Astrocyte (in vitro differentiated cells and primary cell): ENCODE data around the gene SH3BP5. TPM values are rescaled to one million over a fixed set of nuclear protein-coding genes. Genes with fewer than 3 reads are reported as not detected.

ENCODE experiments used
- DNase-seq: peaks from one replicate; pipeline ENCODE4 v3.0.0-alpha.2; 2010; ENCODE audit warnings: low read depth
- FAIRE-seq: peaks from 2 replicates; lab custom pipeline; 2011; peaks lifted over from hg19 to GRCh38; lab: Jason Lieb, UNC
- H2AFZ ChIP-seq: 2 replicates; pipeline ENCODE4 v1.6.0; 2012; ENCODE audit warnings: low read depth, low read length, inconsistent platforms
- H3K27ac ChIP-seq: 2 replicates; pipeline ENCODE4 v1.5.1; 2011; ENCODE audit warnings: low read depth, low read length, inconsistent platforms
- H3K27me3 ChIP-seq: 2 replicates; pipeline ENCODE4 v1.6.0; 2011; ENCODE audit warnings: low read length, inconsistent platforms; ENCODE audit not compliant: insufficient read depth
- H3K36me3 ChIP-seq: 2 replicates; pipeline ENCODE4 v1.5.1; 2011; ENCODE audit warnings: low read length, inconsistent platforms; ENCODE audit not compliant: insufficient read depth
- H3K4me1 ChIP-seq: 2 replicates; pipeline ENCODE4 v1.5.1; 2011; ENCODE audit warnings: low read length, inconsistent platforms; ENCODE audit not compliant: insufficient read depth
- H3K4me2 ChIP-seq: 2 replicates; pipeline ENCODE4 v1.6.0; 2012; ENCODE audit warnings: low read length, inconsistent platforms
- H3K4me3 ChIP-seq: 2 replicates; pipeline ENCODE4 v1.5.1; 2011; ENCODE audit warnings: low read depth, mild to moderate bottlenecking, low read length, inconsistent platforms; ENCODE audit not compliant: insufficient read depth
- H3K79me2 ChIP-seq: 2 replicates; pipeline ENCODE4 v1.6.0; 2012; ENCODE audit warnings: mild to moderate bottlenecking, low read length, inconsistent platforms; ENCODE audit not compliant: insufficient read depth
- H3K9ac ChIP-seq: 2 replicates; pipeline ENCODE4 v1.6.0; 2012; ENCODE audit warnings: mild to moderate bottlenecking, low read length, inconsistent platforms
- H3K9me3 ChIP-seq: 2 replicates; pipeline ENCODE4 v1.5.1; 2012; ENCODE audit warnings: low read depth, mild to moderate bottlenecking, low read length, inconsistent platforms; ENCODE audit not compliant: insufficient read depth
- H4K20me1 ChIP-seq: 2 replicates; pipeline ENCODE4 v1.6.0; 2012; ENCODE audit warnings: low read length, inconsistent platforms; ENCODE audit not compliant: insufficient read depth
- H3K27ac Mint-ChIP-seq: one replicate; pipeline ENCODE4 v1.8.0; 2021; ENCODE audit warnings: mild to moderate bottlenecking, mixed read lengths; ENCODE audit not compliant: unreplicated experiment
- H3K27me3 Mint-ChIP-seq: one replicate; pipeline ENCODE4 v1.8.0; 2021; ENCODE audit warnings: low read depth, mixed read lengths; ENCODE audit not compliant: unreplicated experiment
- H3K36me3 Mint-ChIP-seq: one replicate; pipeline ENCODE4 v1.8.0; 2021; ENCODE audit warnings: low read depth, mixed read lengths; ENCODE audit not compliant: unreplicated experiment
- H3K4me1 Mint-ChIP-seq: one replicate; pipeline ENCODE4 v1.8.0; 2021; ENCODE audit warnings: low read depth, mixed read lengths; ENCODE audit not compliant: unreplicated experiment
- H3K4me3 Mint-ChIP-seq: one replicate; pipeline ENCODE4 v1.8.0; 2021; ENCODE audit warnings: mild to moderate bottlenecking, moderate library complexity, mixed read lengths; ENCODE audit not compliant: unreplicated experiment
- H3K9me3 Mint-ChIP-seq: one replicate; pipeline ENCODE4 v1.8.0; 2021; ENCODE audit warnings: mild to moderate bottlenecking, mixed read lengths; ENCODE audit not compliant: unreplicated experiment
- EZH2 ChIP-seq: IDR thresholded peaks from 2 replicates; pipeline ENCODE4 v1.6.1; 2012; ENCODE audit warnings: mild to moderate bottlenecking, low read length, inconsistent platforms; ENCODE audit not compliant: insufficient read depth
- total RNA-seq: library from RNA; stranded (reverse); gene quantifications from 2 replicates; pipeline ENCODE4 v1.2.1, GENCODE V29; 2021
- TF ChIP-seq, protein P1 (sequence below): IDR thresholded peaks from 2 replicates; pipeline ENCODE4 v1.5.1; 2011; ENCODE audit warnings: low read depth, mild to moderate bottlenecking, inconsistent platforms, low read length, moderate library complexity; ENCODE audit not compliant: insufficient read depth

Gene SH3BP5
- total RNA-seq, 1 donor from 2014 or later: 25.2 TPM

DNA sequence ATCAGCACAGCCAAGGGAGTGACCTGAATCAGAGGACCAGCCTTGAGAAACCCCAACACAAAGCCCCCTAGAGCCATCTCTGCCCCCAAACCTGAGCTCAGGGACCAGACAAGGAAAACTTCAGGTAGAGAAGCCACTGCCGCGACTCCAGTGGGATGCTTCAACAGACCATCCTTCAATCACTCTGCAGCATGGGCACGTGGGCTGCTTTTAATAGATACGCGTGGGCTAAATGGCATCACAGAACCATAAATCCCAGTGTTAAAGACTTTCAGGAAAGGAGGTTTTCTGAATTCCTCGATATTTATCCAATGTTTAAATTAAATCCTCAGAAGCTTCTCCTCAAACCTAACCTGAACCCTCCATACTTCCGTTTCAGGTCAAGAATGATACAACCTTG lies 30.6 kb downstream of the SH3BP5 start:
- H3K9me3 ChIP-seq: no peaks in the 10 kb centered on the region
- no peak overlapping the region for H3K4me3 ChIP-seq
- DNase-seq (no peak), FAIRE-seq (no peak)
- no peak overlapping the region for H2AFZ ChIP-seq
- Mint-ChIP-seq H3K27me3 (no peaks in the 10 kb centered on the region), H3K9me3 (peaks cover 5% of the 10 kb centered on the region), H3K4me3 (no peak overlapping the region), H3K27ac (no peak overlapping the region), H3K36me3 (peaks cover 37% of the 10 kb centered on the region), H3K4me1 (peaks cover 10% of the 10 kb centered on the region)
- no peak overlapping the region for H3K27ac ChIP-seq
- H3K9ac ChIP-seq: no peak overlapping the region
- H3K4me2 ChIP-seq: no peak overlapping the region
- H3K27me3 ChIP-seq: no peaks in the 10 kb centered on the region
- H3K4me1 ChIP-seq: peaks cover 13% of the 10 kb centered on the region
- TF ChIP-seq EZH2: no peak
- TF ChIP-seq, protein P1, sequence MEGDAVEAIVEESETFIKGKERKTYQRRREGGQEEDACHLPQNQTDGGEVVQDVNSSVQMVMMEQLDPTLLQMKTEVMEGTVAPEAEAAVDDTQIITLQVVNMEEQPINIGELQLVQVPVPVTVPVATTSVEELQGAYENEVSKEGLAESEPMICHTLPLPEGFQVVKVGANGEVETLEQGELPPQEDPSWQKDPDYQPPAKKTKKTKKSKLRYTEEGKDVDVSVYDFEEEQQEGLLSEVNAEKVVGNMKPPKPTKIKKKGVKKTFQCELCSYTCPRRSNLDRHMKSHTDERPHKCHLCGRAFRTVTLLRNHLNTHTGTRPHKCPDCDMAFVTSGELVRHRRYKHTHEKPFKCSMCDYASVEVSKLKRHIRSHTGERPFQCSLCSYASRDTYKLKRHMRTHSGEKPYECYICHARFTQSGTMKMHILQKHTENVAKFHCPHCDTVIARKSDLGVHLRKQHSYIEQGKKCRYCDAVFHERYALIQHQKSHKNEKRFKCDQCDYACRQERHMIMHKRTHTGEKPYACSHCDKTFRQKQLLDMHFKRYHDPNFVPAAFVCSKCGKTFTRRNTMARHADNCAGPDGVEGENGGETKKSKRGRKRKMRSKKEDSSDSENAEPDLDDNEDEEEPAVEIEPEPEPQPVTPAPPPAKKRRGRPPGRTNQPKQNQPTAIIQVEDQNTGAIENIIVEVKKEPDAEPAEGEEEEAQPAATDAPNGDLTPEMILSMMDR: no peak
- peaks cover 12% of the 10 kb centered on the region for H4K20me1 ChIP-seq
- H3K36me3 ChIP-seq: peaks cover 3% of the 10 kb centered on the region
- H3K79me2 ChIP-seq: peaks cover 34% of the 10 kb centered on the region

DNA sequence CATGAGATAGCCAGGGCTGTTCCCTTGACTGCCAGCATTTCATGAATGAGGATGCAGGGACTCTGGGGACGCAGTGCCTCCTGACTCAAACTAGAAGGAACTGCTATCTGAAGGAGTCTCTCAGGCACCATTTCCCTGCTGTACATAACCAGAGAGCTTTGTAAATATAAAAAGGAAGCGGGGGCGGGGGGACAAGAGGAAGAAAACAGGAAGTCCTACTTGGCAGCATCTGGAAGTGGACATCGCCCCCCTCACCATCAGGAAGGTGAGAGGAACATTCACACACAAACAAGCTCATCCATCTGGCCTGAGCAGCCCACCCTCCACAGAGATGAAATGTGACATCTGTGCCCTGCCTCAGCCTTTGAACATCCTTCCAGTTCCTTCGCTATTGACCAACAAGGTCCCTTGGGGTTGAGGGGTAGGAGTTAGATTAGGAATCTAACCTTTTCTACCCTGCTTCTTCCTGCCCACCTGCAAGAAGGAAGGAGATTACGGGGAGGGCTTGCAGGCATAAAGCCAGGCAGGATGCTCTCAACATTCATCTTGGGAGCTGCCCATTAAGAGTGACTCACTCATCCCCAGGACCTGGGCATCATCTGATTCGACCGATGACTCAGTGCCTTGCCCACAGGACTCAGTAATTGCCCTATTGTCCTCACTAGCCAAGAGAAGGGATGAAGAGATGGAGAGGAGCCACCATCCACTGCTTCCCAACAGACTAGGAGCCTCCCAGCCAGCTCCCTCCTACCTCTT lies 31.9 kb downstream of the SH3BP5 start:
- Mint-ChIP-seq H3K27me3 (no peaks in the 10 kb centered on the region), H3K4me3 (no peak overlapping the region), H3K4me1 (peaks cover 8% of the 10 kb centered on the region), H3K9me3 (peaks cover 2% of the 10 kb centered on the region), H3K27ac (no peak overlapping the region), H3K36me3 (peaks cover 41% of the 10 kb centered on the region)
- Histone ChIP-seq H3K4me1 (peaks cover 17% of the 10 kb centered on the region), H4K20me1 (peaks cover 15% of the 10 kb centered on the region), H3K9me3 (no peaks in the 10 kb centered on the region), H3K79me2 (peaks cover 32% of the 10 kb centered on the region), H3K36me3 (peaks cover 3% of the 10 kb centered on the region), H3K4me2 (peak overlapping the region; percentile 2), H3K9ac (no peak overlapping the region), H2AFZ (no peak overlapping the region), H3K27ac (peak overlapping the region; percentile 32), H3K4me3 (no peak overlapping the region), H3K27me3 (no peaks in the 10 kb centered on the region)
- TF ChIP-seq, protein P1: no peak
- no peak for TF ChIP-seq EZH2
- no peak for FAIRE-seq
- DNase-seq: peak; percentile 81

DNA sequence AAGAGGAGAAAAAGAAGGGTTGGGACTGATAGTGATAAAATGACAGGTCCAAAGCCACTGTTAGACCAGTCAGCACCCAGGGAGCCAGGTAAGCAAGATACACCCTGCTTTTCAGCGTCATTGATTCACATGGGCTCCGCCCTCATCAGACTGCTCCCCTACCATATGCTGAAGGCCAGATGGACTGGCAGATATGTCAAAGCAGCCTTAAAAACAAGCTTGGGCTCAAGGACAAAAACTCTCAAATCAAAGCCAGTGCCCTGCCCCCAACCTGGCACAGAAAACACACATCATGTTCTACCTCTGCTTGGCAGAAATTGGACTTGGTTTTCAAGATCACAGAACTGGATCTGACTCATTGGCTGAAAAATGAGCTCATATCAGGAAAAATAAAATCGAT lies 33.4 kb downstream of the SH3BP5 start:
- no peak overlapping the region for H3K4me2 ChIP-seq

More for the DNA sequence above, 33.4 kb downstream of the SH3BP5 start:
- peaks cover 26% of the 10 kb centered on the region for H4K20me1 ChIP-seq
- H3K27me3 ChIP-seq: no peaks in the 10 kb centered on the region
- H3K4me3 ChIP-seq: no peak overlapping the region
- H3K9me3 ChIP-seq: no peaks in the 10 kb centered on the region
- Mint-ChIP-seq H3K4me3 (no peak overlapping the region), H3K9me3 (no peaks in the 10 kb centered on the region), H3K27me3 (no peaks in the 10 kb centered on the region), H3K36me3 (peaks cover 43% of the 10 kb centered on the region), H3K4me1 (peaks cover 5% of the 10 kb centered on the region), H3K27ac (no peak overlapping the region)
- TF ChIP-seq EZH2: no peak
- TF ChIP-seq, protein P1: no peak
- FAIRE-seq: no peak
- H3K9ac ChIP-seq: no peak overlapping the region
- peaks cover 3% of the 10 kb centered on the region for H3K36me3 ChIP-seq
- no peak overlapping the region for H3K27ac ChIP-seq
- H2AFZ ChIP-seq: no peak overlapping the region
- H3K4me1 ChIP-seq: peaks cover 24% of the 10 kb centered on the region
- peaks cover 29% of the 10 kb centered on the region for H3K79me2 ChIP-seq
- no peak for DNase-seq
